GM12864 (cell line): ENCODE data around the gene GPRC5C.
A peak's percentile ranks its signal among the peaks of the same experiment; 100 is the strongest.

Source experiments
- DNase-seq: peaks from one replicate; pipeline ENCODE4 v3.0.0-alpha.2; 2011; ENCODE audit warnings: low read depth
- H3K4me3 ChIP-seq: 2 replicates; pipeline ENCODE4 v1.5.1; 2011; ENCODE audit warnings: mild to moderate bottlenecking, low read depth, low read length, control low read depth
- TF ChIP-seq, protein P1 (sequence below): IDR thresholded peaks from 2 replicates; pipeline ENCODE4 v1.5.1; 2011; ENCODE audit warnings: low read depth, mild to moderate bottlenecking, moderate library complexity, low read length, control low read depth, inconsistent platforms; ENCODE audit errors: missing control alignments

The GPRC5C gene

DNA sequence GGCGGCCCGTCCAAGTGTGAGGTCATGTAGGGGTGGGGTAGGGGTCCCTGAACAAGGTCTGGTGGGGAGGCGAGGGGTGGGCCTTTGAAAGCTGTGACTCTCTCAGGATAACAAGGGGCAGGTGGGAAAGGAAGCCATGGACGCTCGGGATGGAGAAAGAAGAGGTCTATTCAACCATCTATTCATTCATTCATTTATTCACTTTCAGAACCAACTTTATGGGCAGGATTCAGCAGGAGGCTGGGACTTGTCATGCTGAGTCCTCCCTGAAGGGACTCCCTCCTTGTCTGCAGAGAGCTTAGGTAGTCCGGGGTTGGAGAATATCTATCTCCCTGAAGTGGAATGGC, 25.9 kb downstream of the GPRC5C start:
- no peak overlapping the region for H3K4me3 ChIP-seq
- no peak for DNase-seq
- TF ChIP-seq, protein P1, sequence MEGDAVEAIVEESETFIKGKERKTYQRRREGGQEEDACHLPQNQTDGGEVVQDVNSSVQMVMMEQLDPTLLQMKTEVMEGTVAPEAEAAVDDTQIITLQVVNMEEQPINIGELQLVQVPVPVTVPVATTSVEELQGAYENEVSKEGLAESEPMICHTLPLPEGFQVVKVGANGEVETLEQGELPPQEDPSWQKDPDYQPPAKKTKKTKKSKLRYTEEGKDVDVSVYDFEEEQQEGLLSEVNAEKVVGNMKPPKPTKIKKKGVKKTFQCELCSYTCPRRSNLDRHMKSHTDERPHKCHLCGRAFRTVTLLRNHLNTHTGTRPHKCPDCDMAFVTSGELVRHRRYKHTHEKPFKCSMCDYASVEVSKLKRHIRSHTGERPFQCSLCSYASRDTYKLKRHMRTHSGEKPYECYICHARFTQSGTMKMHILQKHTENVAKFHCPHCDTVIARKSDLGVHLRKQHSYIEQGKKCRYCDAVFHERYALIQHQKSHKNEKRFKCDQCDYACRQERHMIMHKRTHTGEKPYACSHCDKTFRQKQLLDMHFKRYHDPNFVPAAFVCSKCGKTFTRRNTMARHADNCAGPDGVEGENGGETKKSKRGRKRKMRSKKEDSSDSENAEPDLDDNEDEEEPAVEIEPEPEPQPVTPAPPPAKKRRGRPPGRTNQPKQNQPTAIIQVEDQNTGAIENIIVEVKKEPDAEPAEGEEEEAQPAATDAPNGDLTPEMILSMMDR = no peak

DNA sequence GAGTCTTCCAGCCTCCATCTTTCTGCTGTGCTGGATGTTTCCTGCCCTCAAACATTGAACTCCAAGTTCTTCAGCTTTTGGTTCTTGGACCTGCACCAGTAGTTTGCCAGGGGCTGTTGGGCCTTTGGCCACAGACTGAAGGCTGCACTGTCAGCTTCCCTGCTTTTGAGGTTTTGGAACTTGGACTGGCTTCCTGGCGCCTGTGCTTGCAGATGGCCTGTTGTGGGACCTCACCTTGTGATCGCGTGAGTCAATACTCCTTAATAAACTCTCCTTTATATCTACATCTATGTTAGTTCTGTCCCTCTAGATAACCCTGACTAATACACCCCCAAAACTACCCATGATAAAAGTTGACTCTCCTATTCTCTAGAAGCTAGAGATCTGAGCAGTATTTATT, 26.9 kb downstream of the GPRC5C start:
- no peak for DNase-seq
- TF ChIP-seq, protein P1 = no peak
- H3K4me3 ChIP-seq = no peak overlapping the region

DNA sequence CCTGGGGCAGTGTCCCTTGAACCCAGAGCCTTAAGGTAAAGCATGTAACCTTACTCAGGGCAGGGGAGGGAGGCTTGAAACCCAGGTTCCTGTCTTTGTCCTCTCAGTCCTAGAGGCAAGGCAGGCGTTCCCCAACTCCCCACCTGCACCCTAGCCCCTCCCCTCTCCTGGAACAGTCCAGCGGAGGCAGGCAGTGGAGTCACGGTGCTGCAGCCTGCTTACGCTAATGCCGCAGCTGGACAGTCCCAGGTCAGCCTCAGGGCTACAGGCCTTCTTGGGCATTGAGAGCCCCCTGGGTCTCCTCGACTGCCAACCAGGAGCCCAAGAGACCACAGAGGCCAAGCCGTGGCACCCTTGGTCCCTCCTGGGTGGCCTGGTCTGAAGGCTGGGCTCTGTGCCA, 27.7 kb downstream of the GPRC5C start:
- TF ChIP-seq, protein P1 = no peak

DNA sequence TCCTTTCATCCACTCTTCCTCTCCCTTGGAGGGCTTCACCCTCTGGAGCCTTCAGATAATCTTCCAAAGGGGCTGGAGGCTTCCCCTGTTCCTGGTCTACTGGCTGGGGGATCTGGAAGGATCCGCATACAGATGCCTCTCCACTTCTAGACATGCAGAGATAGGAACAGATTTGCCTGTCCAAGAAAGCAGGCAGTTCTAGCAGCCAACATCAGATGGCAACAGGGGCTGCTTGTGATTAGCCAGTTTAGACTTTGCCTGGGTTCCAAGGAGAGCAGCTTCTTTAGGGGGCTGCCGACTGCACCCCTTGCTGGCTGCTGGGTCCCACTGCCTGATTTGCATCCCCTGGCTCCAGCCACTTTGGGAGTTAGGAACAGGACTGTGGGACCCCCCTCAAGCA, 28.4 kb downstream of the GPRC5C start:
- no peak overlapping the region for H3K4me3 ChIP-seq
- no peak for DNase-seq
- TF ChIP-seq, protein P1 = peak; percentile 10

More for the DNA sequence above, 27.7 kb downstream of the GPRC5C start:
- H3K4me3 ChIP-seq = no peak overlapping the region
- DNase-seq = no peak

DNA sequence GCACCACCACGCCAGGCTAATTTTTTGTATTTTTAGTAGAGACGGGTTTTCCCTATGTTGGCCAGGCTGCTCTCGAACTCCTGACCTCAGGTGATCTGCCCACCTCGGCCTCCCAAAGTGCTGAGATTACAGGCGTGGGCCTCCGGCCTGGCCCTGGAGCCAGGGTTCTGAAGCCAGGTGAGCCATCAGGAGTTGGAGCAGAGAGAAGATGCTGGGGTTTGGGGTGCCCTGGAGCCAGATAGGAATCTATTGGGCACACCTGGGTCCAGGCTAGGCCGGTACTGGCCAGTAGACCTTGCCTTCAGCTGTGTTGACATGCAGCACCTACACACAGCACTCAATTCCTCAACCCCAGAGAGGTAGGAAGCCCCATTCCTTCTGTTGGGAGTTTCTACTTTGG, 29.1 kb downstream of the GPRC5C start:
- DNase-seq = no peak
- TF ChIP-seq, protein P1 = no peak

DNA sequence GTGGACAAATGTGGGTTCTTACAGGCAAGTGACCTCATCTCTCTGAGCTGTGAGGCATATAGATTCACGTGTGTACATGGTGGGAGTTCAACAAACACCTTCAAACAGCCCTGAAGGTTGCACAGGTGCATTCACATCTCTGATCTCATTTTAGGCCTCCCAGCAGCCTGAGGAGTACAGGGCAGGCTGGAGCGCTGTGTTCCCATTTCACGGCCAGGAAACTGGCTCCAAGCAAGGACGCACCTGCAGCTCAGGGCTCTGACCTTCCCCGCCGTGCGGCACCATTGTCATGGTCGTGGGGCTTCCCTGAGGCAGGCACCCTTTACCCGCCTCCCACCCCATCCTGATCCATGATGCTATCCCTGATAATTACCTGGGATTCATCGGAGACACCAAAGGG, 29.7 kb downstream of the GPRC5C start:
- DNase-seq = no peak
- no peak overlapping the region for H3K4me3 ChIP-seq
- TF ChIP-seq, protein P1 = no peak

More for the DNA sequence above, 29.1 kb downstream of the GPRC5C start:
- no peak overlapping the region for H3K4me3 ChIP-seq

DNA sequence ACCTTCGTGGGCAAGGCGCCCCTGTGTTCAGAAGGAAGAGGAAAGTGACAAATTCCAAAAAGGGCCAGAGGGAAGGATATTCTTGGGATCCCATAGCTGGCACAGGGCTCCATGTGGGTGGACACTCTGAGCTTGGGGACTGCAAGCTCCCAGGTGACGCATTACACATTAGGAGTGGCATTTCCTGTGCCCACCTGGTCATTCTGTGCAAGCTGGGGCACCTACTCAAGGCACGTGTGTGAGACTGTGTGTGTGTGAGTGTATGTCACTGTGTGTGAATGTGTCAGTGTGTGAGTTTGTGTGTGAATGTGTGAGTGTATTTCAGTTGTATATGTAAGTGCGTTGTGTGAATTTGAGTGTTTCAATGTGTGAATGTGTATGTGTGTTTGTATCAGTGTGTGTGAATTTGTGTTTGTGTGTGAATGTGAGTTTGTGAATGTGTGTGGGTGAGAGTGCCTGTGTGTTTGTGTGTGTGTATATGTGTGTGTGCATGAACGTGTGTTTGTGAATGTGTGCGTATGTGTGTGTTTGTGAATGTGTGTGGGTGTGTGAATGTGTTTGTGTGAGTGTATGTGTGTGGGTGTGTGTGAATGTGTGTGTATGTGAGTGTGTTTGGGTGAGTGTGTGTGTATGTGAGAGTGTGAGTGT, 33.0 kb downstream of the GPRC5C start:
- TF ChIP-seq, protein P1 = no peak
- H3K4me3 ChIP-seq = no peak overlapping the region
- DNase-seq = no peak
